Kidney epithelial cell (primary cell): ENCODE results near the gene ENOX2. TPM values are rescaled to one million over a fixed set of nuclear protein-coding genes. Genes with fewer than 3 reads are reported as not detected.
"Not testable (repeated sequence)": the region's sequence is repeated elsewhere in the genome, so short reads cannot be mapped to it uniquely, and the experiment has no call there.

ENCODE experiments used
- DNase-seq: peaks from one replicate; pipeline ENCODE4 v3.0.0-alpha.2; 2010; ENCODE audit warnings: low read depth
- H3K27me3 ChIP-seq: 2 replicates; pipeline ENCODE4 v1.6.0; 2011; ENCODE audit warnings: low read length; ENCODE audit not compliant: control insufficient read depth, insufficient read depth
- H3K36me3 ChIP-seq: 2 replicates; pipeline ENCODE4 v1.5.1; 2011; ENCODE audit warnings: low read length; ENCODE audit not compliant: control insufficient read depth, insufficient read depth
- H3K4me3 ChIP-seq: 2 replicates; pipeline ENCODE4 v1.5.1; 2011; ENCODE audit warnings: low read depth, mild to moderate bottlenecking, control low read depth, low read length
- CTCF ChIP-seq: IDR thresholded peaks from 2 replicates; pipeline ENCODE4 v1.5.1; 2011; ENCODE audit warnings: mild to moderate bottlenecking, moderate library complexity, low read length, control low read depth, inconsistent platforms; ENCODE audit not compliant: insufficient read depth, poor library complexity, severe bottlenecking
- total RNA-seq: library from RNA; depleted of rRNA; stranded (reverse); fragments of >200 nt; gene quantifications from 2 replicates; pipeline ENCODE4 v1.2.3, GENCODE V29; 2015

The ENOX2 gene
- total RNA-seq, 1 donor from 2014 or later, result 15.1 TPM

DNA sequence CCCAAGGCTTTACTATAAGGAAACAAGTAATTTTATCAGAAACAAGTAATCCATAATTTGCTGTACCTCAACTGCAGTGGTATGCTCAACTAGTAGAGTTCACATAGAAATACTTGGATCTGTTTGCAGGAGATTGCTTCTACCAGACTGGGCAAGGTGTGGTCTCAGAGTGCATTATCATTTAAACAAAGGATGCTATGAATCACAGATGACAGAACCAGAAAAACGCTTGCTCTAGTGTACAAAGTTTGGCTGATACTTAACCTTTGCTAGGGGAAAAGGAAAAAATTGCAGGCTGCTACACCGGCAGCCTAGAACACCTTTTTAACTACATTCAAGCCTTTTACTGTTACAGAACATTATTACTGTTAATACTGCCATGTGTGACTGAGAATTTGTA is 97.1 kb downstream of the ENOX2 start:
- no peak overlapping the region for H3K4me3 ChIP-seq
- no peaks in the 10 kb centered on the region for H3K36me3 ChIP-seq
- no peak for TF ChIP-seq CTCF
- H3K27me3 ChIP-seq, result no peaks in the 10 kb centered on the region
- no peak for DNase-seq

DNA sequence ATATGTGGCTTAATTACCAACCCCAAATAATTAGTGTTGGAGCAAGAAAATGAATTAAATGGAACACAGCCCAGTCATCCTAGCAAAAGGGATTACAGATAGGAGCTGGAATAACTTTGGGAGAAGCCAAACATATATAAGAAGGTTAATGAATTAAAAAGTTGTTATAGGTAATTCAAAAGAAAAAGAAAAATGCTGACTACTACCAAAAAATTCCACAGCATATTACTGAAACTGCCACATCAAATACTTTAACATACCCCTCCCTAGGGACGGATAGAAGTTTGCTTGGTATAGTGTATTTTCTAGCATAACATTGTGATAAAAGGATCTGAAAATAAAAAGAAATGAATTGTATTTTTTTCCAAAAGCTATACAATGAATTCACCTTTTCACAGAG is 99.5 kb downstream of the ENOX2 start:
- Histone ChIP-seq H3K36me3 (no peaks in the 10 kb centered on the region), H3K27me3 (no peaks in the 10 kb centered on the region), H3K4me3 (no peak overlapping the region)
- no peak for TF ChIP-seq CTCF
- DNase-seq, result no peak

GRCh38 chrX:130801901-130802300 is 101.1 kb downstream of the ENOX2 start:
- TF ChIP-seq CTCF, result no peak
- no peaks in the 10 kb centered on the region for H3K27me3 ChIP-seq
- H3K4me3 ChIP-seq, result no peak overlapping the region
- H3K36me3 ChIP-seq, result no peaks in the 10 kb centered on the region
- no peak for DNase-seq

DNA sequence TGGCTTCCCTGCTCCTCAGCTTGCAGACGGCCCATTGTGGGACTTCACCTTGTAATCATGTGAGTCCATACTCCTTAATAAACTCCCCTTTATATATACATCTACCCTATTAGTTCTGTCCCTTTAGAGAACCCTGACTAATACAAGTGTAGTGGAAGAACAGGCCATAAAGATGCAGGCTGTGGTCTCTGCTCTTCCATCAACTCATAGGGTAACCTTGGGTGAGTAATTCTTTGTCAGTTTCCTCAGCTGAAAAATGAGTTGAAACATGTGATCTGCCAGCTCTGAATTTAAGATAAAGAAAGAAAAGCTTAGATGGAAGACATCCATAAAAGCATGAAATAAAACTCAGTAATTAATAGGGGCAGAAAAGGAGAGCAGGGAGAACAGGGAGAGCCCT is 103.6 kb downstream of the ENOX2 start:
- no peak for TF ChIP-seq CTCF
- no peak overlapping the region for H3K4me3 ChIP-seq
- DNase-seq, result no peak
- H3K36me3 ChIP-seq, result no peaks in the 10 kb centered on the region
- H3K27me3 ChIP-seq, result no peaks in the 10 kb centered on the region

GRCh38 chrX:130793975-130794374 is 109.0 kb downstream of the ENOX2 start:
- no peak for DNase-seq
- no peak overlapping the region for H3K4me3 ChIP-seq
- no peak for TF ChIP-seq CTCF
- H3K36me3 ChIP-seq, result no peaks in the 10 kb centered on the region
- no peaks in the 10 kb centered on the region for H3K27me3 ChIP-seq

- H3K4me3 ChIP-seq, H3K27me3 ChIP-seq, H3K36me3 ChIP-seq, DNase-seq: not testable (repeated sequence)
These were observed 111.1 kb downstream of the ENOX2 start for GRCh38 chrX:130791870-130792269.
